Colonic mucosa (tissue), 4 donors: ENCODE measurements around the gene SFXN1. TPM values are rescaled to one million over a fixed set of nuclear protein-coding genes. Genes with fewer than 3 reads are reported as not detected.
A peak's percentile ranks its signal among the peaks of the same experiment; 100 is the strongest.

Source experiments
- DNase-seq: peaks from one replicate; pipeline ENCODE4 v3.0.0-alpha.2; 2020
- H3K27ac ChIP-seq: fragments of 200-600 bp; one replicate; pipeline ENCODE4 v1.8.0; 2021
- H3K27me3 ChIP-seq: fragments of 200-600 bp; one replicate; pipeline ENCODE4 v1.8.0; 2021
- H3K36me3 ChIP-seq: fragments of 200-600 bp; one replicate; pipeline ENCODE4 v1.8.0; 2021
- H3K4me1 ChIP-seq: fragments of 200-600 bp; one replicate; pipeline ENCODE4 v1.8.0; 2021; ENCODE audit warnings: mild to moderate bottlenecking
- H3K4me3 ChIP-seq: fragments of 200-600 bp; one replicate; pipeline ENCODE4 v1.8.0; 2021
- H3K9ac ChIP-seq, 2 donors: one replicate each; pipeline ENCODE4 v1.7.0; 2013; ENCODE audit warnings: control low read depth in 2 of 2, low read depth in 2 of 2, low read length in 2 of 2
- H3K9me3 ChIP-seq: fragments of 200-600 bp; one replicate; pipeline ENCODE4 v1.8.0; 2021
- CTCF ChIP-seq: fragments of 200-600 bp; IDR thresholded peaks from one replicate; pipeline ENCODE4 v1.8.0; 2022; ENCODE audit warnings: antibody characterized with exemption, mild to moderate bottlenecking
- intact Hi-C: fragments of 100-400 bp; cut with DNase I; formaldehyde crosslinking; loops from one replicate; pipeline ENCODE4 v1.14.1; 2022
- total RNA-seq, 2 donors: library from RNA; stranded (reverse); fragmentation: NEBNext Ultra II Directional in 1 of 2; extraction: Animal tissue kit (Norgen Biotek cat#: 25700) in 1 of 2; gene quantifications; one replicate each; pipeline ENCODE4 v1.2.1, GENCODE V29; 2021
- donor health status: healthy.
- donor health status: DM: no; HTN: no; CAD: no.
- donor health status: DM: no; HTN: no; CAD: no.

Gene SFXN1
- total RNA-seq, 2 donors from 2014 or later: 71.9 to 95.7 TPM

GRCh38 chr5:175463641-175464040 lies 14.7 kb upstream of the SFXN1 start:
- Histone ChIP-seq H3K27me3 (no peaks in the 10 kb centered on the region), H3K36me3 (no peaks in the 10 kb centered on the region), H3K27ac (no peak overlapping the region), H3K4me3 (no peak overlapping the region), H3K4me1 (no peaks in the 10 kb centered on the region), H3K9me3 (no peaks in the 10 kb centered on the region), H3K9ac (no peak overlapping the region)
- no peak for DNase-seq
- TF ChIP-seq CTCF: no peak
- intact Hi-C loops: loop anchor here (5.0 kb wide), 1 partner anchor 511 kb away; no protein-coding TSS in a partner anchor

DNA sequence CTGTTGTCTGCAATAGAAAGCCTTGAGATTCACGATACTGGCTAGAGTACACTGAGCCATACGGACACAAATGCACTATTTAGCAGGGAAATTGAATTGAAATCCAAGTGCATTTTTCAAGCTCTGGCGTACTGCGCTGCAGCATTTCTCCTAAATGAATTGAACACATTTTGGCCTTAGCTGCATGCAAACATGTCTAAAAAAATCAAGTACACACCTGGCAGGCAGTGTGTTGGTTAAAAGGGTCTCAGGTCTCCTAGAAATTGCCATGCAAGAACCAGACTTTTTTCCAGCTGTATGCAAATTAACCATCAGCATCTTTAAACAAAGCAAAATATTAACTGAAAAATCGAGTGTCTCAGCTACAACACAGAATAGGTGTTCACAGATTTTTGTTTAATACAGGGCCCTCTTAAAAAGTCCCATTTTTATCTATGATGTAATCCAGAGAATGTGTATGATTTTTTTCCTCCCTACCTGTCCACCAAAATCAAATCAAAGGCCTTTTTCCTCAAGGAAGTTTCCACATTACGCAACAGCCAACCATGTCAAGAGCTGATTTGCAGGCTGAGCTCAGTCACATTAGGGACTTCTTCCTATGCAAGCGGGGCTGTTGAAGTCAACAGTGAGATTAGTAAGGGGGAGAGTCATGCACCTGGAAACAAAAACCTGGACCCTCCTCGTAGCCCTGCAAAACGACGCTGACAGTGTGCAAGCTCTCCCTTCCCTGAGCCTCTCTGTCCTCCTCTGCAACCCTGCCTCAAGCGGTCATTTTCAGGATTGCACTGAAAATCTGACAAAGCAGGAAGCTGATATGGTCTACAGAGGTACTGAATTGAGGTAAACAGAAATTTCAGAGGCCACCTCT lies 14.1 kb upstream of the SFXN1 start:
- intact Hi-C loops: loop anchor here (5.0 kb wide), 1 partner anchor 512 kb away; no protein-coding TSS in a partner anchor
- Histone ChIP-seq H3K4me1 (no peaks in the 10 kb centered on the region), H3K27me3 (no peaks in the 10 kb centered on the region), H3K27ac (no peak overlapping the region), H3K36me3 (no peaks in the 10 kb centered on the region), H3K4me3 (no peak overlapping the region), H3K9ac (no peak overlapping the region), H3K9me3 (no peaks in the 10 kb centered on the region)
- peak; percentile 74 for DNase-seq
- peak; percentile 71 for TF ChIP-seq CTCF

DNA sequence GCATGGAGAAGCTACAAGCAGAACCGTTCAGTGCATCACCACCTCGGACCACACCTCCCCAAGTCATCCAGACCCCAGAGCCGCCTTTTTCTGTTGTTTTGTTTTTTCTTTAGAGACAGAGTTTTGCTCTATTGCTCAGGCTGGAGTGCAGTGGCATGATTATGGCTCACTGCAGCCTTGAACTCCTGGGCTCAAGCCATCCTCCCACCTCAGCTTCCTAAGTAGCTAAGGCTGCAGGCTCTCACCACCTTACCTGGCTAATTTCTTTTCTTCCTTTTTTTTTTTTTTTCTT lies 13.5 kb upstream of the SFXN1 start:
- intact Hi-C loops: loop anchor here (5.0 kb wide), 1 partner anchor 513 kb away; no protein-coding TSS in a partner anchor
- DNase-seq: no peak
- no peak overlapping the region for H3K9ac ChIP-seq
- no peaks in the 10 kb centered on the region for H3K9me3 ChIP-seq
- H3K4me1 ChIP-seq: no peaks in the 10 kb centered on the region
- no peak overlapping the region for H3K4me3 ChIP-seq
- no peaks in the 10 kb centered on the region for H3K36me3 ChIP-seq
- H3K27ac ChIP-seq: no peak overlapping the region
- no peak for TF ChIP-seq CTCF
- H3K27me3 ChIP-seq: no peaks in the 10 kb centered on the region

DNA sequence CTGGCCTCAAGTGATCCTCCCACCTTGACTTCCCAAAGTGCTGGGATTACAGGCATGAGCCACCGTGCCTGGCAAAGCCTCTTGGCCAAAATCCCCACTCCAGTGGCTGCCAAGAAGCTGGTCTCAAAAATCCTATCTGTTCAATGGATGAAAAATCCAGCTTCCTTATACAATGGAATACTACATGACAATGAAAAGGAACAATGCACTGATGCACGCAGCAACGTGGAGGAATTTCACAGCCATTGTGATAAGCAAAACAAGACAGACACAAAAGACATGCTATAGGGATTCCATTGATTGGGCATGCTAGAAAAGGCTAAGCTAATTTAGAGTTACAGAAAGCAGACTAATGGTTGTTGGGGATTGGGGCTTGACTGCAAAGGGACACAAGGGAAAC lies 13.1 kb upstream of the SFXN1 start:
- H3K27ac ChIP-seq: no peak overlapping the region
- H3K9me3 ChIP-seq: no peaks in the 10 kb centered on the region
- TF ChIP-seq CTCF: no peak
- no peak overlapping the region for H3K9ac ChIP-seq
- no peak overlapping the region for H3K4me3 ChIP-seq
- H3K36me3 ChIP-seq: no peaks in the 10 kb centered on the region
- no peak for DNase-seq
- intact Hi-C loops: no loop called here
- H3K27me3 ChIP-seq: no peaks in the 10 kb centered on the region
- H3K4me1 ChIP-seq: no peaks in the 10 kb centered on the region

- Histone ChIP-seq H3K36me3 (no peaks in the 10 kb centered on the region), H3K9ac (no peak overlapping the region), H3K27me3 (no peaks in the 10 kb centered on the region), H3K4me1 (no peaks in the 10 kb centered on the region), H3K4me3 (no peak overlapping the region), H3K9me3 (no peaks in the 10 kb centered on the region), H3K27ac (no peak overlapping the region)
- TF ChIP-seq CTCF: no peak
- no peak for DNase-seq
- intact Hi-C loops: no loop called here
Observed at GRCh38 chr5:175466700-175467318, 11.6 kb upstream of the SFXN1 start.
